Ramos (cell line): Measurements from ENCODE around the gene LPCAT1.
"Not testable (repeated sequence)": the region's sequence is repeated elsewhere in the genome, so short reads cannot be mapped to it uniquely, and the experiment has no call there.

Experiments
- in situ Hi-C: fragments of 300-500 bp; cut with MboI; formaldehyde crosslinking; loops from one replicate; pipeline ENCODE4 v1.14.3; 2022; ENCODE audit warnings: low sequenced_read_pairs; ENCODE audit not compliant: unreplicated experiment

Gene LPCAT1

DNA sequence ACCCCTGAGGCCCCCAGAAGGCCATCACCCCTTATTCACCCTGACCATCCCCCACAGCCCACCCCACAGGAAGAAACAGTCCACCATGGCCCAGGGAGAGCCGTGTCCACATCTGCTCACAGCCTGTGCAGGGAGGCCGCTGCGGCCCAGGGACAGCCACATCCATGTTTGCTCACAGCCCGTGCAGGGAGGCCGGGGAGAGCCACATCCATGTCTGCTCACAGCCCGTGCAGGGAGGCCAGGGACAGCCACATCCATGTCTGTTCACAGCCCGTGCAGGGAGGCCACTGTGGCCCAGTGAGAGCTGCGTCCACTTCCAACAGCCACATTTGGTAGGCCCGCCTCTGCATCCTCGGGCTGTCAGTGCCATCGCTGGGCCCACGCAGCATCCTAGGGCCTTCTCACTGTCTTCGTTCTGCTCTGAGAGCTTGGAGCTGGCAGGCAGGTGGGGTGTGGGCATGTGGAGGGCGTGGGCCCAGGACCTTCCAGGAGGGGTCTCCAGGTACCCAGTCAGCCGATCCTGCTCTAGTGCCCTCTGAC lies 38.1 kb downstream of the LPCAT1 start:
- in situ Hi-C loops, result loop anchor here (10.0 kb wide), 1 partner anchor 149 kb away; no protein-coding TSS in a partner anchor

DNA sequence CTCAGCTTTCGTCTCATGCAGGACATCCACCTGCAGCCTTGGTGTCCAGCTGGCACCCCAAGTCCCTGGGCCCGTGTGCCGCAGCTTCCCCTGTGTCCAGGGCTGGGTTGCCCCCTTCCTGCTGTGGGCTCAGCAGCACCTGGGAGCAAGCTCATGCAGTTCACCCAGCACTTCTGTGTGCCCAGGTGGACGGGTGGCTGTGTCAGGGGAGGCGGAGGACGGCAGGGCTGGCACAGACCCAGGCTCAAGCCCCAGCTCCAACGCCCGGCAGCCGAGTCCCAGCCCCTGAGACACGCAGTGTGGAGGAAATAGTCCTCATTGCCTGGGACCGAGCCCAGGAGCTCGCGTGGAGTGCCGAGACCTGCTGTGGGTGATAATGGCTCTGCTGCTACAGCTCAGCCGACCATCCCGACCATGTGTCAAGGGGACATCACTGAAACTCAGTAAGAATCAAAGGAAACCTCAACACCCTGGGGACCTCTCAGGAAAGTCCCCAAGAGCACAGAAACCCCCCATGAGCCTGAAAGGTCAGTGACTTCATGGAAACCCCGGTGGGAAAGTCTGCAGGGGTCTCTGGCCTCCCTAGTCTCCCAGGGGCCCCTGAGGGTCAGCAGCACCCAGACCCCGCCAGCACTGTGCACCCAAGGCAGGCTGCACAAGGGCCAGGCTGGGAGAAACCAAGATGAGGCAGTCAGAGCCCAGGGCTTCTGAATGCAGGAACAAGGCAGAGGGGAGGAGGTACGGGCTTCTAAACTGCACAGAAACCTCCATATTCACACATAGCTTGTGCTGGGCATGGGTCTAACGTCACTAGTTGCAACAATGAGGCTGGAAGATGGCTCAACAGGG lies 38.8 kb downstream of the LPCAT1 start:
- in situ Hi-C loops, result loop anchor here (10.0 kb wide), 1 partner anchor 150 kb away; no protein-coding TSS in a partner anchor

DNA sequence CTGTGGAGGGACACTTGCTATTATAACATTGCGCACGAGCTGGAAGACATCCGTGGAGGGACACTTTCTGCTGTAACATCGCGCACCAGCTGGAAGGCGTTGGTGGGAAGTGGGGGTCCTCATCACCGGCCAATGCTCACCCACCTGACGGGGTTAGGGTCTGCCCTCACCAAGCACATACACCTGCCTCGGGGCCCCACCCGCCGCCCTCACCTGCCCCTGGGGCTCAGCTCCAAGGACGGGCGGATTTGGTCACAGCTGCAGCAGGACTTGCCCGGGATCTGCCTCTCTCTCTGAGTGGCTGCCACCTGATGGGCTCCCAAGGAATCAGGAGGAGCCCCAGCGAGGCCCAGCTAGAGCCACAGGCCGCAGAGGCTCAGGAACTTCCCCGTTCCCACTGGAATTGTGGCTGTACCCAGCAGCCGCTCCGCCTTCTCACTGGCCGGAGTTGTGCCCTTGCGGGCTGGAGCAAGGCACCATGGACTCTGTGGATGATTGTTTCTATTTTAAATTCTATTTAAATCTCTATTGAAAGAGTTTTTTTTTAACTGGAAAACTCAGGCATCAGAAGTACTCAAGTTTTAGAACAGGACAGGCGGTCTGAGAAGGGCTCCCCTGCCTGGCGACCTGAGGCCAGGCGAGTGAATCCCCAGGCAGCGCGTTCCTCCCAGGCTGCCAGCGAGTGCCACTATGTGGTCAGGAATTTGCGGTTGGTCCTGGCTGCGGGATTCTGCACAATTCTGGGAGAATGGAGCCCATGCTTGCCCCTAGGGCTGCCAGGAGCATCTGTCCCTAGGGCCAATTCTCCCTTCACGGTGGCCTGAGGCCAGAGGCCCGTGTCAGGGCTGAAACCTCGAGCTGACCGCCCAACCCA lies 39.7 kb downstream of the LPCAT1 start:
- in situ Hi-C loops, result loop anchor here (10.0 kb wide), 1 partner anchor 151 kb away; no protein-coding TSS in a partner anchor

DNA sequence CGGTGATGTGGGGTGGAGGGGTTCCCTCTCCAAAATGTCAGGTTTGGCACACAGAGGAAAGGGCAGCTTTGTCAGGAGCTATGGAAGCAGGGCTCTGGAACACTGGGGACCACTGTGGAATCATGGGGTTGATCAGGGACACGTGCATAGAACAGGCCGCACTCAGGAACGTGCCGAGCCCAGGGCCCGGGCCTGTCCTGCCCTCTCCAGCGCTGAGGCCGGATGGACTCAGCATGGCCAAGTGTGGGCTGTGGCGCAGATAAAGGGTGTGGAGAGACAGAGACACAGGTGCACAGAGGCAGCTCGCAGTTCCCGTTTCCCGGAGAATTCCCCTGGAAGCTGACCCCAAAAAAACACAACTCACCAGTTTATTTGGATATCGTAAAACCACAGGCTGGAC lies 40.7 kb downstream of the LPCAT1 start:
- in situ Hi-C loops, result loop anchor here (10.0 kb wide), 1 partner anchor 152 kb away; no protein-coding TSS in a partner anchor

DNA sequence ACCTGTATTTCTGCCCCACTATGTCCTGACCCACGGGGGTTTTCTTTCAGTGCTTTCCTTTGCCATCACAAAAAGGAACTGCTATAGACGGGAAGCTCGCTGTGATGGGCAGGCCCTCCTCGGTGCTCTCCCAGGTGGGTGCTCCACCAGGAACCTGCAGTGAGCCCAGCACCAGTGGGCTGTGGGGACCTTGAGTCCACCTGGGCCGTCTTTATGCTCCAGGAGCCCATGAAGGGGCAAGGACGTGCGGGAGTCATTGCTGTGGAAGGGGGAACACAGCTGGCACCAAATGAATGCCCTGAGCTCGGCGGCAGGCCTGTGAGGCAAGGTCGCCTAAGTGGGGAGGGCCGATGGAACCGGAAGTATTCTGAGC lies 41.8 kb downstream of the LPCAT1 start:
- in situ Hi-C loops, result loop anchor here (10.0 kb wide), 1 partner anchor 153 kb away; no protein-coding TSS in a partner anchor

DNA sequence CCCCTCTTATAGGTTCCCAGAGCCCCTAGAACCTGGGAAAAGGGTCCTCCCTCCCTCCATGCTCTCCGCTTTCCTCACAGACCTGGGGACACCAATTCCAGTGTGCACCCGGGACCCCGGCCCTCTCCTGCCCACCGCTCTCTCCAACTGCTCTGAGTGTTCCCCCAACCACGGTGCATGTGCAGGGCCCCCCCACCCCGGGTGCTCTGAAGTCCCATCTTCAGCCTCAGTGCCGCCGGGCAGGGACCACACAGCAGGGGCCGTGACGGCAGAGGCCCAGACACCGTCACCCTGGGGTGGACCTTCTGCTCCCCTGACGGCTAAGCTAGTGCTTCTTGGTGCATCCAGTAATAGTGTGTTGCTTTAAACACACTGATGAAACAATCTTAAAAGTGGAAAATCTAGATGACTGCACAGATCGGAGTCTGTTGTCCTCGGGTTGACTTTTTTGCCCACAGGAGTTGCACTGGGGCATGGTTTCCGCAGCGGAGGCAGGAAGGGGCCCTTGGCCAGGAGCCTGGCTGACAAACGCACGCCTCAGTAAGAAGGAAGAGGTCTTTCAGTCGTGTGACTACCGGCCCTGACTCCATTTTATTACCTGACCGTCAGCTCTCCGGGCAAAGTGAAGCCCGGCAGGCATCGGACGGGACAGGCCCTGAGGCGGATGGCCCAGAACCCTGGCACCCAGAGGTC lies 42.3 kb downstream of the LPCAT1 start:
- in situ Hi-C loops, result loop anchor here (10.0 kb wide), 1 partner anchor 153 kb away; no protein-coding TSS in a partner anchor

DNA sequence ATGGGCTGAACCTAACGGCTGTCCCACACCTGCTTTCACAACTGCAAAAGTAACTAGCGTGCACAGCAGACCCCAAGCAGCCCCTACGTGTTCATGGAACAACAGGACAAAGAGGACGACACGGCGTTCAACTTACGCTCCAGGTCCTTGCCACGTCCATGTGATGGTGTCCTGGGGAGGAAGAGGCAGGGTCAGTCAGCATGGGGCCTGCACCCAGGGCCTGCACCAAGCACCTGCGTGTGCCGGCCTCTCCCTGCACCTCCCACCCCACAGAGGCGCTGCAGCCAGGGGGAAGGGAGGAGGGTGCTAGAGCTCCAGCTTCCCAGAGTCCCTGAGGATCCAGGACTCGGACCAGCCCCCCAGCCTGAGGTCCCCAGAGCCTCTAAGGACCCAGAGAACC lies 43.0 kb downstream of the LPCAT1 start:
- in situ Hi-C loops, result loop anchor here (10.0 kb wide), 1 partner anchor 154 kb away; no protein-coding TSS in a partner anchor

DNA sequence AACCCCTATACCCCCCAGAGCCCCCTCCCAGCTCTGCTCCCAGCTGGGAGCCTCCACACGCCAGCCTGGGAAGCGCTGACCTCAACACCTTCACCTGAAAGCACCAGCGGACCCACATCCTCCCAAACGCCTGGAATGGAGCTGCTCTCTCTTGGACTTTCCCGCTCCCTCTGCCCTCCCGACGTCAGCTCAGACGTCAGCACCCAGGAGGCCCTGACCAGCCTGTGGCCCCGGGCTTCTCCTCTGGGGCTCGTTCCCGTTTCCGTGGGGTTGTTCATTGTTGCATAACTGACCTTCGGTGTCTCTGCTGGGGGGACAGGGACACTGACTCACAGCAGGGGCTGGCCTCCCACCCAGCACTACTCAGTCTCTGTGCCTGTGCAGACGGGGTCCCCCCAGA lies 43.5 kb downstream of the LPCAT1 start:
- in situ Hi-C loops, result loop anchor here (10.0 kb wide), 1 partner anchor 155 kb away; no protein-coding TSS in a partner anchor

DNA sequence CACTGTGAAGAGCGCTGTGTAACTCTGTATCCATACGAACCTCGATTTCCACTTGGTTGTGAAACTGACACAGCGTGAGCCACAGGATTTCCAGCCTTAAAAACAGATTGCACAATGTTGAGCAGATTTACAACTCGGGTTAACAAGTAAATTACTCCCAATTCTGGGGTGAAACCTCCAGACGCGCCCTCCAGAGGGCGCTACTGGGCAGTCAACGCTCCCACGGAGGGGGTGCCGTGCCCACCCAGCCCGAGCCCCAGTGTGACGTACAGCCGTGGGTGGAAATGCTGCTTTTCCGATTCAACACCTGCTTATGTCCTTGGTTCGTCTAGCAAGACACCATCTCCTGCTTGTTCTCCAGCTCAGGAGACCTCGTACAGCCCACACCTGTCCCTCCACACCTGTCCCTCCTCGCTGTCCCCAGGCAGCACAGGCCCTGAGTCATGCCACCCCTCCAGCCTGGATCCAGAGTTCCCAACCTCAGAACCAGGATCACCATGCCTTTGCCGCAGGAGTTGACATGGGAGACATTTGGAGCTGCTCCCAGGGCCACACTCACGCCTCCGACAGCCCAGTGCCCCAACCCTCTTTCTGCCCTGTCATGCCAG lies 44.1 kb downstream of the LPCAT1 start:
- in situ Hi-C loops, result loop anchor here (10.0 kb wide), 1 partner anchor 155 kb away; no protein-coding TSS in a partner anchor

DNA sequence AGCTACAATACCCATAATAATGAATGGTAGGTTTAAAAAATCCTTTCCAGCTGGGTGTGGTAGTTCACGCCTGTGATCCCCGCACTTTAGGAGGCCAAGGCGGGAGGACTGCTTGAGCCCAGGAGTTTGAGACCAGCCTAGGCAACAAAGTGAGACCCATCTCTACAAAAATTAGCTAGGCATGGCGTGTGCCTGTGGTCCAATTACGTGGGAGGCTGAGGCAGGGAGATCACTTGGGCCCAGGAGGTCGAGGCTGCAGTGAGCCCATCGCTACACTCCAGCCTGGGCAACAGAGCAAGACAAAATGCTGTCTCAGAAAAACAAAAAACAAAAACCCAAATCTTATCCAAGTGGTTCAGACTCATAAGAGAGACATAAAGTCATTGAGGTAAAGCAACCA lies 44.7 kb downstream of the LPCAT1 start:
- in situ Hi-C loops, result no loop called here

DNA sequence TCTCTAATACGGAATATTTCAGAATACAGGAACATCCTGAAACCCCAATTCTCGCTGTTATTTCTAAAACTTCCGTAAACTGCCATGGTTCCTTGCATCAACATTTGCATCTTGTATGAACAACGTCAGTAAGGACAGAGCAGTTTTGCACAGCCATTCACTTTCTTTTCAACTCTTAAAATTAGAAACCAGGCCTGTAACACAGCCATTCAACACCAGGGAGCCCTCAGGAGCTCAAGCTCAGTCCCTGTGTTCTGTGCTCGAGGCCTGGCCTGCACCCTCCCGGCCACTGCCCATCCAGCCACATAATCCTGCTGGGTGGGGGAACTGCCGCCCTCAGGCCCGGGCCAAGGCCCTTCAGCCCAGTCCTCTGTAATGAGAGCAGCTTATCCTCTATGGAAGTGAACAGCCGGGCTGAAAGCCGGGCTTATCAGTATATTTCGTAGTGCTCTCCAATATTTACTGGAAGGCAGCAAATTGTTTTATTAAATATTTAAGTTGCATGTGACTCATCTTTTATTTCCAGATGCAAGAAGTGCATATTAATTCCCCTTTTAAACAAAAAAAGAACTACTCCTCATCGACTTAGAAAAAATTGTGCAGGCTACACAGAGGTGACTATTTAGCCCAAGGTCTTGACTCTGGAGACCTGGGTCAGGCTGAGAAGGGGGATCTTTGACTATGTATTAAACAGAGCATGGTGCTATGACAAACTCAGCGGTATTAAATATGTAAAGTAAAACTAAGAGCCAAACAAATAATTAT lies 45.3 kb downstream of the LPCAT1 start:
- in situ Hi-C loops, result no loop called here

DNA sequence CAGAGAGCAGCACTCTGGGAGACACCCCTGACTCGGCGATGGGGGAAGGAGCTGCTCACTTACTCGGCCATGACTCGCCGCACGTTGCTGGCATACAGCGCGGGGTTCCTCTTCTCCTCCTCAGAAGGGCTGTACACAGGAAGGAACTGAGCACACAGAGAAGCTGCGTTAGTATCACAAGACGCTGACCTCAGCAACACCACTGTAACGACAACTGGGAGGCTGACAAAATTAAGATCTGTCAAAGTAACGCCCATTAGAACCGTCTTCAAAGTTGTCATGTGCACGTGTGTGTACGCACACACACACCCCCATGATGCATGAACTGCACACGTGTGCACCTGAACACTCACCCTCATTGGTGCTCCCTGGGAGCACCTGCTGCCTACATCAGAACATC lies 46.4 kb downstream of the LPCAT1 start:
- in situ Hi-C loops, result no loop called here

DNA sequence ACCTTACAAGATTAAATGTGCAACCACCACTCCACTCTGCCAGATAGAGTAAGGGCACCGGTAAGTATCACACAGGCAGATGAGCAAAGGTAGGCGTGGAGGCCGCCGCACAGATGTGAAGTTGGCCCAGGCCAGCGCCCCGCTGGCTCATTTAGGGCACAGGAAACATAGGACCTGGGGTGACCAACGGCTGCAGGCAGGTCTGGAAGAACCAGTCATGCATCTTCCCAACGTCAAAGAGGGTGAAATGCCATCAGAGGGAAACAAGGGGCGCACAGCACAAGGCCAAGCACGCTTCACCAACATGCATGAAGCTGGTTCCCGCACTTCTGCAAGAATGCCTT lies 46.8 kb downstream of the LPCAT1 start:
- in situ Hi-C loops, result no loop called here

DNA sequence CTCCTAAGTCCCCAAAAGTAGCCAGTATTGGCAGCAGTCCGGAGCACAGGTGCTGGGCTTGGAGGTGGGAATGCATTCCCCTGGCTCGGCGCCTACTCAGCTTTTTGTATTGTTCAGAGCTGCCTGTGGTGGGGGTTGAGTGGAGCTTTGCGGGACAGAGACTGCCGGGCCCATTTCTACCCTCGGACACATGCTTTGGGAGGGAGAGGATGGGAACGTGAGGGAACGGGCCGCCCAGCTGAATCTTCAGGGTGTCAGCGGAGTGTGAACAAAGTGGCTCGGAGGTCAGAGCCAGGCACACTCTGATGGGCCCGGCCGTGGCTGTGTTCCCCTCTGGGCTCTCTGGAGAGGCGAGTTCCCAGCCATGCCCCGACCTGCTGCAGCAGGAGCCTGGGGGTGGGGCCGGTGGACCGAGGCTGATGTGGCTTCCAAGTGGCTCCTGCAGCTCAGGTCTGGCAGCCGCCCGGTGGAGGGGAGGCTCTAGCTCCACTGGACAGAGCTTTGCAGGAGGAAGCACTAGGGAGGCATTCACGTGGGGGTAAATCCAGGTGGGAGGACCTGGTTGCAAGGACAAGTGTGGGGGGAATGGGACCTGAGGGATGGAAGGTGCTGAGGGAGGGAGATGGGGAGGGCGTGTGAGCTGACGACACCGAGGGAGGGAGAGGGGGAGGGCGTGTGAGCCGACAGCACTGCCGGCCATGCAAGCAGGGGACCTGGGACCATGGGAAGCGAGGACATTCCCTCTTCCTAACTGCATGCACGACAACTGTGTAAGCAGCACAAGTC lies 47.4 kb downstream of the LPCAT1 start:
- in situ Hi-C loops, result no loop called here

DNA sequence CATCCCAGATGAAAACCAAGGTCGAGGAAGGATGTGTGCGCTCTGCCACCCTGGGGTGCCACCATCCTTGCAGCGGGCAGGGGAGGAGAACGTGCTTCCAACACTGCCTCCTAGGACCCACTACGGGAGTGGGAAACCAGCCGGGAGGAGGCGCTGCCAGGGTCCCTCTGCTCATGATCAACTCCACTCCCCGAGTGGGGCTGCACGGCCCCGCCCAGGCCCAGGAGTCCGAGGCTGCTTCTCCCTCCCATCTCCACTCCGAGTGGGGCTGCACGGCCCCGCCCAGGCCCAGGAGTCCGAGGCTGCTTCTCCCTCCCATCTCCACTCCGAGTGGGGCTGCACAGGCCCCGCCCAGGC lies 48.2 kb downstream of the LPCAT1 start:
- in situ Hi-C loops, result not testable (repeated sequence)

DNA sequence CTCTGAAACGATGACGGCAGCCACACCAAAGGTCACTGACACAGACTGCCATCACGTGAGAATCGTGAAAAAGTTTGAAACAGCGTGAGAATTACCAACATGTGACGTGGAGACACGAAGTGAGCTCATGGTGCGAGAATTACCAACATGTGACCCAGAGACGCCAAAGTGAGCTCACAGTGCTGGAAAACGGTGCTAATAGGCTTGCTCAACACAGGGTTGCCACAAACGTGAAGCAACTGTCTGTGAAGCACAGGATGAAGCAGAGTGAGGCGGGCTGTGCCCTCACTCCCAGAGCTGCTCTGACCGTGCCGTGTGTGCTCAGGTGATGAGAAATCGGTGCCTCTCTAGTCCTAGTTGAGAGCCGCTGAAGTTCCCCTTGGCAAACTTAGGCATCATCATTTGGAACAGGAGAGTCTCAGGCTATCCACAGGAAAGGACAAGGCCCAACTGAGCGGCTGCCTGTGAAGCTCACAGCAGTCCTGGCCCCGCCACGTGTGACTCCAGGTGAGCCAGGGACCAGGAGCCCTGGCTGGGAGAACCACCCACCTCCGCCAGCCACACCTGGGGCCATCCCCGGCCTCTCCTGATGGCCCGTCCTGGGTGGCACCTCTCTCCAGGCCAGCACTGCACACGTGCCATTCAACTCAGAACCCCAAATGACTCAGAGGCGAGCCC lies 48.8 kb downstream of the LPCAT1 start:
- in situ Hi-C loops, result no loop called here

DNA sequence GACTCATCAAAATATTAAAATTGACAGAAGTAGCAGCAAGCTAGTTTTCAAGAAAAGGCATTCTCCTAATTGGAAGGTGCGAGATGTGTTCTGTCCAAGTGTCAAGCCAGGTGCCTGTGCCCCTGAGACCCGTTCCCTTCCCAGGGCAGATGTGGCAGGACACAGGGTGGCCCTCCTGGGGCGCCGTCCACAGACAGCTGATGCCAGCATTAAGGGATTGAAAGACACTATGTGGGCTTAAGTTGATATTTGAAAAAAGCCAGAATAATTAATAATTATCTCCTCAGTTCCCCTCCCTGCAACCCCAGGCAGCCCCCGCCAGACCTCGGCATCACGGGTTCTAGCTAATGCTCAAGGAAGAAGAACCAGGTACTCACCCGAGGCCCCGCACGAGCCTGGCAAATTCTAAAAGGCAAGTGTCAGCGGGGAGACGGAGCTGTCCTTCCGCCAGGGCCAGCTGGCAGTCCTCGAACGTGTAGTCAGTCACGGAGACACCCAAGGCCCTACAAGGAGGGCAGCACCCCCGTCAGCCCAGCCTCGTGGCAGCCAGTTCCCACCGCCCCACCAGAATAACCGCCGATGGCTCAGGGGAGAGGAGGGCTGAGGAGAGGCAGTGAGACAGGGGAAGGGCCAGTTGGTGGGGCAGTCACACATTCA lies 49.4 kb downstream of the LPCAT1 start:
- in situ Hi-C loops, result no loop called here
